CD4-positive, alpha-beta T cell treated with Interferon alpha-2 for 1 hour (primary cell): ENCODE measurements around the gene PRR14.

Experiments used
- DNase-seq, 2 donors: peaks; one replicate each; pipeline ENCODE4 v3.0.0-alpha.2; 2020 to 2022

PRR14 gene

GRCh38 chr16:30660424-30661261 lies 9.9 kb downstream of the PRR14 start:
- DNase-seq: peak; percentile 81 to 86

- no peak for DNase-seq
These were observed 11.7 kb downstream of the PRR14 start for GRCh38 chr16:30662449-30662848.

- no peak for DNase-seq
These were observed 12.3 kb downstream of the PRR14 start for GRCh38 chr16:30663038-30663437.

- DNase-seq: no peak
These were observed 13.1 kb downstream of the PRR14 start for GRCh38 chr16:30663820-30664219.

GRCh38 chr16:30664616-30665109 lies 13.9 kb downstream of the PRR14 start:
- DNase-seq: no peak

GRCh38 chr16:30665155-30665829 lies 14.5 kb downstream of the PRR14 start:
- DNase-seq: no peak

GRCh38 chr16:30665830-30666190 lies 15.1 kb downstream of the PRR14 start:
- no peak for DNase-seq

- DNase-seq: no peak
These were observed 15.9 kb downstream of the PRR14 start for GRCh38 chr16:30666681-30667080.

GRCh38 chr16:30667361-30667905 lies 16.7 kb downstream of the PRR14 start:
- no peak for DNase-seq

- no peak for DNase-seq
These were observed 17.6 kb downstream of the PRR14 start for GRCh38 chr16:30668393-30668792.

GRCh38 chr16:30669026-30669902 lies 18.5 kb downstream of the PRR14 start:
- DNase-seq: no peak

GRCh38 chr16:30669903-30670824 lies 19.4 kb downstream of the PRR14 start:
- DNase-seq: no peak

GRCh38 chr16:30675143-30675542 lies 24.4 kb downstream of the PRR14 start:
- no peak for DNase-seq

- no peak for DNase-seq
These were observed 27.3 kb downstream of the PRR14 start for GRCh38 chr16:30677931-30678585.

GRCh38 chr16:30678586-30678970 lies 27.8 kb downstream of the PRR14 start:
- no peak for DNase-seq

- DNase-seq: no peak
These were observed 29.6 kb downstream of the PRR14 start for GRCh38 chr16:30680326-30680725.

- DNase-seq: no peak
These were observed 37.9 kb downstream of the PRR14 start for GRCh38 chr16:30688701-30689100.

GRCh38 chr16:30691907-30692306 lies 41.1 kb downstream of the PRR14 start:
- DNase-seq: no peak

- no peak for DNase-seq
These were observed 41.8 kb downstream of the PRR14 start for GRCh38 chr16:30692396-30693064.

- no peak for DNase-seq
These were observed 44.4 kb downstream of the PRR14 start for GRCh38 chr16:30694926-30695693.
